WI38 (cell line): Measurements from ENCODE around the gene HOXA10.

Experiments
- H3K4me3 ChIP-seq: 2 replicates; pipeline ENCODE4 v1.5.1; 2011; ENCODE audit warnings: low read depth, mild to moderate bottlenecking, control low read depth, low read length
- CTCF ChIP-seq: IDR thresholded peaks from 2 replicates; pipeline ENCODE4 v1.5.1; 2012; ENCODE audit warnings: low read depth, mild to moderate bottlenecking, control low read depth, low read length

HOXA10 gene

GRCh38 chr7:27161721-27162560, 12.2 kb downstream of the HOXA10 start:
- H3K4me3 ChIP-seq: no peak overlapping the region
- TF ChIP-seq CTCF: no peak

- peak overlapping the region; percentile 58 for H3K4me3 ChIP-seq
These were observed 12.9 kb downstream of the HOXA10 start for GRCh38 chr7:27161214-27161720.

GRCh38 chr7:27160546-27161213, 13.4 kb downstream of the HOXA10 start:
- H3K4me3 ChIP-seq: peak overlapping the region; percentile 58
- TF ChIP-seq CTCF: peak; percentile 92

More at GRCh38 chr7:27161214-27161720, 12.9 kb downstream of the HOXA10 start:
- TF ChIP-seq CTCF: no peak

GRCh38 chr7:27160145-27160545, 14.0 kb downstream of the HOXA10 start:
- H3K4me3 ChIP-seq: no peak overlapping the region
- no peak for TF ChIP-seq CTCF

- H3K4me3 ChIP-seq: no peak overlapping the region
- TF ChIP-seq CTCF: no peak
These were observed 14.6 kb downstream of the HOXA10 start for GRCh38 chr7:27159266-27160144.

- no peak overlapping the region for H3K4me3 ChIP-seq
- no peak for TF ChIP-seq CTCF
These were observed 15.5 kb downstream of the HOXA10 start for GRCh38 chr7:27158436-27159265.
